Endodermal cell (in vitro differentiated cells): ENCODE results near the gene GABRG3. TPM values are rescaled to one million over a fixed set of nuclear protein-coding genes. Genes with fewer than 3 reads are reported as not detected.

Experiments used
- DNase-seq: peaks from one replicate; pipeline ENCODE4 v3.0.0-alpha.2; 2017
- H3K27ac ChIP-seq: 2 replicates; pipeline ENCODE4 v1.5.1; 2013; ENCODE audit warnings: mild to moderate bottlenecking, low read depth, low read length, moderate library complexity
- H3K27me3 ChIP-seq: 2 replicates; pipeline ENCODE4 v1.6.1; 2013; ENCODE audit warnings: mild to moderate bottlenecking, low read length, moderate library complexity; ENCODE audit not compliant: insufficient read depth, control insufficient read depth, poor library complexity, severe bottlenecking
- H3K36me3 ChIP-seq: 2 replicates; pipeline ENCODE4 v1.7.0; 2013; ENCODE audit warnings: mild to moderate bottlenecking, low read length, moderate library complexity; ENCODE audit not compliant: control insufficient read depth, insufficient read depth
- H3K4me1 ChIP-seq: one replicate; pipeline ENCODE4 v1.7.0; 2013; ENCODE audit warnings: low read length; ENCODE audit not compliant: control insufficient read depth, insufficient read depth
- H3K4me3 ChIP-seq: 2 replicates; pipeline ENCODE4 v1.5.1; 2013; ENCODE audit warnings: mild to moderate bottlenecking, low read length, moderate library complexity
- H3K9ac ChIP-seq: 2 replicates; pipeline ENCODE4 v1.6.1; 2013; ENCODE audit warnings: mild to moderate bottlenecking, low read length, moderate library complexity; ENCODE audit not compliant: poor library complexity, severe bottlenecking; ENCODE audit errors: extremely low read depth
- H3K9me3 ChIP-seq: 2 replicates; pipeline ENCODE4 v1.6.1; 2013; ENCODE audit warnings: mild to moderate bottlenecking, low read length, moderate library complexity; ENCODE audit not compliant: control insufficient read depth
- H3K27ac Mint-ChIP-seq: 2 replicates; pipeline ENCODE4 v1.8.0; 2020; ENCODE audit warnings: mixed read lengths
- H3K27me3 Mint-ChIP-seq: 2 replicates; pipeline ENCODE4 v1.8.0; 2021; ENCODE audit warnings: mild to moderate bottlenecking, mixed read lengths; ENCODE audit not compliant: insufficient read depth
- H3K36me3 Mint-ChIP-seq: 2 replicates; pipeline ENCODE4 v1.8.0; 2020; ENCODE audit warnings: low read depth, mixed read lengths
- H3K4me1 Mint-ChIP-seq: 2 replicates; pipeline ENCODE4 v1.8.0; 2020; ENCODE audit warnings: mixed read lengths
- H3K4me3 Mint-ChIP-seq: 2 replicates; pipeline ENCODE4 v1.8.0; 2020; ENCODE audit warnings: mild to moderate bottlenecking, moderate library complexity, mixed read lengths
- H3K9me3 Mint-ChIP-seq: 2 replicates; pipeline ENCODE4 v1.8.0; 2020; ENCODE audit warnings: mild to moderate bottlenecking, mixed read lengths
- WGBS, 2 experiments: methylation state at CpG; one replicate each; pipeline versions ENCODE4 v1.1.5 to v1.1.7; 2013; ENCODE audit warnings: missing lambda C conversion rate in 2 of 2, mixed read lengths in 1 of 2; ENCODE audit not compliant: insufficient coverage in 1 of 2, insufficient read length in 1 of 2; 5-methylcytosine and 5-hydroxymethylcytosine counted together
- total RNA-seq, 2 donors: library from RNA; stranded (reverse); fragmentation: NEBNext Ultra II Directional in 1 of 2; extraction: Animal tissue kit (Norgen Biotek cat#: 25700) in 1 of 2; gene quantifications; 2 replicates in 1 of 2; 3 replicates in 1 of 2; pipeline ENCODE4 v1.2.1, GENCODE V29; 2021
- TF ChIP-seq, protein P1 (sequence below): fragments of 200-600 bp; sonication (generic); conservative IDR thresholded peaks from 2 replicates; pipeline ENCODE4 v1.5.0; 2021; ENCODE audit warnings: antibody characterized with exemption, mild to moderate bottlenecking

The GABRG3 gene
- total RNA-seq, 2 donors from 2014 or later, result 0.48 to 0.84 TPM

DNA sequence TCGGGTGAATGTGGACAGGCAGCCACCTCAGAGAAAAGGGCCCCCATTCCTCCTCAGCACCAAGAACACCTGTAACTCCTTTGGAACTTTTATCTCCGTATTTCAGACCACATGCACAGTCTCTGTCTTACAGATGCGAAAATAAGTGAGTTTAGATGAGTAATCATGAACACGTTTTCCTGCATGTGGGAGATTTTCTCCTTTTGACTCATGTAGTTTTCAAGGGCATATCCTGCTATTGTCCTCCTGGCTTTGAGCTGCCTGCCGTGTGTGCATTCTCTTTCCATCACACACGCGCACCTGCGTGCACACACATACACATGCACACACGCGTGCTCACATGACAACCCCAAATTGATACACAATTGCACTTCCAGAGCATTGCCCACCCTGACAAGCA, 239.2 kb downstream of the GABRG3 start:
- no peak for DNase-seq
- TF ChIP-seq, protein P1, sequence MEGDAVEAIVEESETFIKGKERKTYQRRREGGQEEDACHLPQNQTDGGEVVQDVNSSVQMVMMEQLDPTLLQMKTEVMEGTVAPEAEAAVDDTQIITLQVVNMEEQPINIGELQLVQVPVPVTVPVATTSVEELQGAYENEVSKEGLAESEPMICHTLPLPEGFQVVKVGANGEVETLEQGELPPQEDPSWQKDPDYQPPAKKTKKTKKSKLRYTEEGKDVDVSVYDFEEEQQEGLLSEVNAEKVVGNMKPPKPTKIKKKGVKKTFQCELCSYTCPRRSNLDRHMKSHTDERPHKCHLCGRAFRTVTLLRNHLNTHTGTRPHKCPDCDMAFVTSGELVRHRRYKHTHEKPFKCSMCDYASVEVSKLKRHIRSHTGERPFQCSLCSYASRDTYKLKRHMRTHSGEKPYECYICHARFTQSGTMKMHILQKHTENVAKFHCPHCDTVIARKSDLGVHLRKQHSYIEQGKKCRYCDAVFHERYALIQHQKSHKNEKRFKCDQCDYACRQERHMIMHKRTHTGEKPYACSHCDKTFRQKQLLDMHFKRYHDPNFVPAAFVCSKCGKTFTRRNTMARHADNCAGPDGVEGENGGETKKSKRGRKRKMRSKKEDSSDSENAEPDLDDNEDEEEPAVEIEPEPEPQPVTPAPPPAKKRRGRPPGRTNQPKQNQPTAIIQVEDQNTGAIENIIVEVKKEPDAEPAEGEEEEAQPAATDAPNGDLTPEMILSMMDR, result no peak
- Histone ChIP-seq H3K4me3 (no peak overlapping the region), H3K4me1 (no peaks in the 10 kb centered on the region), H3K9ac (no peak overlapping the region), H3K27ac (no peak overlapping the region), H3K27me3 (no peaks in the 10 kb centered on the region), H3K9me3 (no peaks in the 10 kb centered on the region), H3K36me3 (no peaks in the 10 kb centered on the region)
- H3K27me3 Mint-ChIP-seq, result no peaks in the 10 kb centered on the region
- 91 to 96% methylated on average over 9 to 10 of the region's 10 CpGs for WGBS, 2 experiments
- H3K36me3 Mint-ChIP-seq, result no peaks in the 10 kb centered on the region
- no peaks in the 10 kb centered on the region for H3K9me3 Mint-ChIP-seq
- no peak overlapping the region for H3K27ac Mint-ChIP-seq
- H3K4me1 Mint-ChIP-seq, result no peaks in the 10 kb centered on the region
- H3K4me3 Mint-ChIP-seq, result no peak overlapping the region

DNA sequence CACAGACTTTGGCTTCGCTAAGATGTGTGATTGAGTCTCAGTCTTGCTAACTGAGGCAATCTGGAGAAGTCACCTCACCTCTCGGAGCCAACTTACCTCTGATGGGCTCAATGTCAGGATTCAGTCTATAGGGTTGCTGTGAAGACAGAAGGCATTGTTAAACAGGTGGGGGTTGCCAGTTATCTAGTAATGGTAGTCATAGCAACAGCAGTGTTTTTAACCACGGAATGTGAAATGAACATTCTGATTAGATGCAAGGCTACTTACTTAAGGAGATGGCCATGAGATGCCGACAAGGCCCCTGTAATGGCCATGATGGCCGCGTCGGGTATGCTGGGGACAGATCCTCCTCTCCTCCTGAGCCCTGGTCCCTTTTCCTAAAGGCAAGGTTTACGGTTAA, 243.1 kb downstream of the GABRG3 start:
- TF ChIP-seq, protein P1, result no peak
- Histone ChIP-seq H3K27me3 (no peaks in the 10 kb centered on the region), H3K9me3 (no peaks in the 10 kb centered on the region), H3K27ac (no peak overlapping the region), H3K36me3 (no peaks in the 10 kb centered on the region), H3K4me3 (no peak overlapping the region), H3K9ac (no peak overlapping the region), H3K4me1 (no peaks in the 10 kb centered on the region)
- no peaks in the 10 kb centered on the region for H3K4me1 Mint-ChIP-seq
- no peak for DNase-seq
- H3K36me3 Mint-ChIP-seq, result no peaks in the 10 kb centered on the region
- 84 to 87% methylated on average over 7 to 8 of the region's 8 CpGs for WGBS, 2 experiments
- H3K4me3 Mint-ChIP-seq, result no peak overlapping the region
- H3K27me3 Mint-ChIP-seq, result no peaks in the 10 kb centered on the region
- H3K27ac Mint-ChIP-seq, result no peak overlapping the region
- H3K9me3 Mint-ChIP-seq, result no peaks in the 10 kb centered on the region

DNA sequence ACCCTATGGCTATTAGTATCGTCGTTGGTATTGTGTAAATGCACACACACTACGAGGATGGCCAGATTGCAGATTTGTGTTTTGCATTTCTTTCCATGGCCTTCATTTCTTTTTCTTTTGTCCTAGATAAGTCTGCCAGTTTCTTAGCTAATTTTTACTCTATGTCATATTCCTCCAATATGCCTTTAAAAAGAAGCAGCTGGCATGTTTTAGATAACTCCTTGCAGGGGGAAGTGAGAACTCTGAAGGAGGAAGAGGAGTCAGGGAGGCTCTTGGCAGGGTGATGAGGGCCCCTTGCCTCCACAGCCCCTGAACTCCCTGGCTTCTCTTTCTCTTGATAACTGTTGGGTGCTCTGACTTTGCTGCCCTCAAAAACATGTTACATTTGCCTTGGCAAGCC, 244.0 kb downstream of the GABRG3 start:
- Mint-ChIP-seq H3K27ac (no peak overlapping the region), H3K27me3 (no peaks in the 10 kb centered on the region), H3K4me1 (no peaks in the 10 kb centered on the region), H3K4me3 (no peak overlapping the region), H3K36me3 (no peaks in the 10 kb centered on the region), H3K9me3 (no peaks in the 10 kb centered on the region)
- no peaks in the 10 kb centered on the region for H3K27me3 ChIP-seq
- no peaks in the 10 kb centered on the region for H3K4me1 ChIP-seq
- TF ChIP-seq, protein P1, result no peak
- WGBS, 2 experiments, result 95 to 100% methylated on average over 3 of the region's 3 CpGs
- H3K9me3 ChIP-seq, result no peaks in the 10 kb centered on the region
- H3K9ac ChIP-seq, result no peak overlapping the region
- H3K4me3 ChIP-seq, result no peak overlapping the region
- H3K36me3 ChIP-seq, result no peaks in the 10 kb centered on the region
- no peak overlapping the region for H3K27ac ChIP-seq
- no peak for DNase-seq
